Mammary microvascular endothelial cell (primary cell): Measurements from ENCODE around the gene MUC13. TPM values are rescaled to one million over a fixed set of nuclear protein-coding genes. Genes with fewer than 3 reads are reported as not detected.

Source experiments
- total RNA-seq: library from RNA; depleted of rRNA; stranded (reverse); fragments of >200 nt; gene quantifications from 2 replicates; pipeline ENCODE4 v1.2.3, GENCODE V29; 2015

The MUC13 gene, protein sequence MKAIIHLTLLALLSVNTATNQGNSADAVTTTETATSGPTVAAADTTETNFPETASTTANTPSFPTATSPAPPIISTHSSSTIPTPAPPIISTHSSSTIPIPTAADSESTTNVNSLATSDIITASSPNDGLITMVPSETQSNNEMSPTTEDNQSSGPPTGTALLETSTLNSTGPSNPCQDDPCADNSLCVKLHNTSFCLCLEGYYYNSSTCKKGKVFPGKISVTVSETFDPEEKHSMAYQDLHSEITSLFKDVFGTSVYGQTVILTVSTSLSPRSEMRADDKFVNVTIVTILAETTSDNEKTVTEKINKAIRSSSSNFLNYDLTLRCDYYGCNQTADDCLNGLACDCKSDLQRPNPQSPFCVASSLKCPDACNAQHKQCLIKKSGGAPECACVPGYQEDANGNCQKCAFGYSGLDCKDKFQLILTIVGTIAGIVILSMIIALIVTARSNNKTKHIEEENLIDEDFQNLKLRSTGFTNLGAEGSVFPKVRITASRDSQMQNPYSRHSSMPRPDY
- not detected in 2 replicates for total RNA-seq

DNA sequence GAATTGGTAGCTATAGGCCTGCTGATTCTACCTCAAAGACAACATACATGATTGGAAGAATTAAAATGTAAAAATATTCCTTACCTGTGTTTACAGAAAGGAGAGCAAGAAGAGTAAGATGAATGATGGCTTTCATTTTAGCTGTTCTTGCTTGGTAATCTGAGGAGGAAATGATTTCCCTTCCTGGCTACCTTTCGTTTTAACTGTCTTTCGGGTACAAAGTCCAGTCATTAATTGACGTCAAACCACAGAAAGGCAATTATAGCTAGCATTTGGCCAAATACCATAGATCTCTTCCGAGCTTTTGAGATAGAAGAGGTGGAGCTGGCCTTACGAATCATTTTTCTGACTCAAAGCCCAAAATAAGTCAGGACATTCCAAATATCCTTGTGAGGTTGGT, at the start of gene MUC13:
Gene MUC13, minus strand, starts transcription at position 175 of the 400 bp plus-strand sequence. Its CDS starts 39 bp downstream, at position 136.

DNA sequence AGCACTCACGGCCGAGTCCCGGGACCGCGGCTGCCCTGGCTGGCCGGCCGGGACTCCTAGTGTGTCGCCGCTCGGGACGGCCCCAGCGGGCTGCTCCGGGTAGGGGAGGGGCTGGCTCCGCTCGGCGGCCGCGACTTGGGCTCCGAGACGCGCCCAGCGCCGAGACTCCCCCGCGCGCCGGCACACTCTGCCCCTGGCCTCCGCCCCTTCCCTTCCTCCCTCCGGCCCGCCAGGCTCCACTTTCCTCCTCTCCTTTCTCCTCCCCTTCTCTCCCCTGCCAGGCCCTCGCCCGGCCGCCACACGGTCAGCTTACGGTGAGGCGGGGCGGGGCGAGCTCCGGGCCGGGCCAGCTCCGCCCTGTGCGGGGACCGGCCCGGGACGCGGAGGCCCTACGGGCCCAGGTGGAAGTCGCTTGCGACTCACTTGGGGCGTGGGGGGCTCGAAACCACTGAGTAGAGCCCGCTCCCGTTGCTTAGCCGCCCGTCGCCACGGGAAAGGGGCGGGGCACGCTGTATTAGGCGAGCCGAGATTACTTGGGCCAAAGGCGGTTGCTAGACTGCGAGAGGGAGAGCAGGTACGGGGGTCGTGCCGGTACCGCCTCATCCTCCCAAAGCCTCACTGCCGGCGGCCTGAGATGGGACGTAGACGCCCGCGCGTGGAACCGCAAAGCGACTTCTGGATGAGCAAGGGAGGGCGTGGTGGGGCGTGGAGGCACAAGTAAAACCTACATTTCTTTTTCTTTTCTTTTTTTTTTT, 47.2 kb downstream of the MUC13 start, which contains the start of gene ITGB5:
Gene ITGB5, minus strand, starts transcription at position 189 of the 755 bp plus-strand sequence. CDS start 365 bp downstream, outside the sequence.

Other genes with a start within 250 kb of the MUC13 start
- gene UMPS, start 204.3 kb downstream of the MUC13 start, total RNA-seq: 30.9 and 38.0 TPM in 2 replicates
- gene ITGB5, start 47.4 kb downstream of the MUC13 start, total RNA-seq: 190 and 217 TPM in 2 replicates
- 41.0 and 53.0 TPM in 2 replicates for gene HEG1, start 121.2 kb upstream of the MUC13 start, total RNA-seq